Activated naive CD4-positive, alpha-beta T cell treated with anti-CD3 and anti-CD28 coated beads, Interleukin-2, amount 50 U/mL, for 72 hours (primary cell): ENCODE measurements around the gene AADAT. TPM values are rescaled to one million over a fixed set of nuclear protein-coding genes. Genes with fewer than 3 reads are reported as not detected.
"Not testable (repeated sequence)": the region's sequence is repeated elsewhere in the genome, so short reads cannot be mapped to it uniquely, and the experiment has no call there.

Experiments used
- ATAC-seq, 2 donors: fragments of 150-1000 bp; cut with Tn5 transposase; 2 replicates each; pipeline ENCODE4 v1.10.0; 2021; ENCODE audit warnings: mild to moderate bottlenecking in 2 of 2, moderate library complexity in 2 of 2
- DNase-seq, 2 donors: peaks; one replicate each; pipeline ENCODE4 v3.0.0; 2021 to 2022; ENCODE audit warnings: low spot score in 2 of 2
- H3K27ac Mint-ChIP-seq, 2 donors: one replicate each; pipeline ENCODE4 v1.8.0; 2022; ENCODE audit warnings: mild to moderate bottlenecking in 2 of 2, mixed read lengths in 2 of 2
- H3K36me3 Mint-ChIP-seq, 2 donors: one replicate each; pipeline ENCODE4 v1.8.0; 2022; ENCODE audit warnings: mixed read lengths in 2 of 2
- H3K9me3 Mint-ChIP-seq, 2 donors: one replicate each; pipeline ENCODE4 v1.8.0; 2022; ENCODE audit warnings: mixed read lengths in 2 of 2
- total RNA-seq, 2 donors: library from RNA; stranded (reverse); gene quantifications; one replicate each; pipeline ENCODE4 v1.2.3, GENCODE V29; 2022

AADAT gene
- total RNA-seq, 2 donors from 2014 or later = not detected

DNA sequence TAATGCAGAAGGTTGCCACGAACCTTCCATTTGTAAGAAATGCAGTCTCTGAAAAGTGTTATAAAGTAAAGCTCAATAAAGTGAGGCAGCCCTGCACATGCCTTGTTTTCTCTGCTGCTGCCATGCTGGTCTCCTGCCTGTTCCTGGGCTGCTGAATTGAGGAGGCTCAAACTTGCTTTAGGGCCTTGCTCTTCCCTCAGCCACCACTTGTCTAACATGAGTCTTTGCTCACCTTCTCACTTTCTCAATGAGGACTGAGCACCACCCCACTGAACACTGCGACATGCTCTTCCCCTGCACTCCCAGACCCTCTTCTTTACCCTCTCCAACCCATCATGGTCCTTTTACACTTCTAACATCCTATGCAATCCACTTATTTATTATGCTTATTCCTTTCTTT lies 38.4 kb downstream of the AADAT start:
- no peak for DNase-seq
- Mint-ChIP-seq H3K36me3 (no peaks in the 10 kb centered on the region), H3K27ac (no peak overlapping the region), H3K9me3 (no peaks in the 10 kb centered on the region)
- no peak for ATAC-seq

DNA sequence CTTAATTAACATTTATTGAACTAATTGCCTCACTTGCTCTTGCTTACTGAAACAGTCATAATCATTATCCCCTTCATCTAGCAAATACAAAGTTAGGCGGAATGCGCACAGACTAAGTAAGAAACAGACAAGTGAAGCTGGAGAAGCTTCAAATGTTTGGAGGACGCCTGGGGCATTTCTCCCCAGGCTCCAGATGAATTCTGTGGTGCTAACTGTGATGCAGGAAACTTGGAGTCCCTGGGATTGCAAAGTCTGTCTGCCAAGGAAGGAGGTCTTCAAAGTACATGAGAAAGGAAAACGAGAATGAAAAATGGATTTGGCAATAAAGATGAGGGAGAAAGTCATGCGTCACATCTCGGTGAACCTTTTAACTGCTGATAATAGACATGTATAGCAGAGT lies 40.0 kb downstream of the AADAT start:
- Mint-ChIP-seq H3K36me3 (no peaks in the 10 kb centered on the region), H3K9me3 (no peaks in the 10 kb centered on the region), H3K27ac (no peak overlapping the region)
- DNase-seq = no peak
- no peak for ATAC-seq

DNA sequence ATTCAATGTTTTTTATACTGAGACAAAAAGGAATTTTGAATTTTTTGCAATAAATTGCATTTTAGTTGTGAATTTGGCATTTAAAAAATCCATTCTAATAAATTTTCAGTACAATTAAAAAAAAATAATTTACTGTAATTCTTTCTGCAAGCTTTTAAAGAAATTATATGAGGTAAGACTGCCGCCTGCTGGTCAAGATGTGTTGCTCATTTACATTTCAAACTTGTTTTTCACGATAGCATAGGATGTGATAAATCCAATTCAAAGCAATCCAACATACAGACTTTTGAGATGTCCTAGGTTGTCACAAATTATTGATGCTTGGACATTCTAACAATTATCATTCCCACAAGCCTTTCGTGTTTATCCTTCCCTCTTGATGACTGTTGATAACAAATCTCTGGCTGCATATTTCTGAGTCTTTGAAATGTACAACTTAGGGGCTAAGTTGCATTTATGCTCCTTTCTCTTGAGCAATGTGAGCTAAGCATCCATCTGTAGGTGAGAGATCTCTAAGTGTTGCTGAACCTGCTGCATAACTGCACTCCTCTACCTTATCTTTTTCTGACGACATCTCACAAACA lies 41.9 kb downstream of the AADAT start:
- ATAC-seq = no peak
- no peak overlapping the region for H3K27ac Mint-ChIP-seq
- DNase-seq = peak in 1 of 2 donors; percentile 52
- no peaks in the 10 kb centered on the region for H3K9me3 Mint-ChIP-seq
- no peaks in the 10 kb centered on the region for H3K36me3 Mint-ChIP-seq

DNA sequence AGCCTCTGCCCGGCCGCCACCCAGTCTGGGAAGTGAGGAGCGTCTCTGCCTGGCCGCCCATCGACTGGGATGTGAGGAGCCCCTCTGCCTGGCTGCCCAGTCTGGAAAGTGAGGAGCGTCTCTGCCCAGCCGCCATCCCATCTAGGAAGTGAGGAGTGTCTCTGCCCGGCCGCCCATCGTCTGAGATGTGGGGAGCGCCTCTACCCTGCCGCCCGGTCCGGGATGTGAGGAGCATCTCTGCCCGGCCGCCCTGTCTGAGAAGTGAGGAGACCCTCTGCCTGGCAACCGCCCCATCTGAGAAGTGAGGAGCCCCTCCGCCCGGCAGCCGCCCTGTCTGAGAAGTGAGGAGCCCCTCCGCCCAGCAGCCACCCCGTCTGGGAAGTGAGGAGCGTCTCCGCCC lies 43.6 kb downstream of the AADAT start:
- H3K9me3 Mint-ChIP-seq, DNase-seq, H3K27ac Mint-ChIP-seq, H3K36me3 Mint-ChIP-seq, ATAC-seq: not testable (repeated sequence)

DNA sequence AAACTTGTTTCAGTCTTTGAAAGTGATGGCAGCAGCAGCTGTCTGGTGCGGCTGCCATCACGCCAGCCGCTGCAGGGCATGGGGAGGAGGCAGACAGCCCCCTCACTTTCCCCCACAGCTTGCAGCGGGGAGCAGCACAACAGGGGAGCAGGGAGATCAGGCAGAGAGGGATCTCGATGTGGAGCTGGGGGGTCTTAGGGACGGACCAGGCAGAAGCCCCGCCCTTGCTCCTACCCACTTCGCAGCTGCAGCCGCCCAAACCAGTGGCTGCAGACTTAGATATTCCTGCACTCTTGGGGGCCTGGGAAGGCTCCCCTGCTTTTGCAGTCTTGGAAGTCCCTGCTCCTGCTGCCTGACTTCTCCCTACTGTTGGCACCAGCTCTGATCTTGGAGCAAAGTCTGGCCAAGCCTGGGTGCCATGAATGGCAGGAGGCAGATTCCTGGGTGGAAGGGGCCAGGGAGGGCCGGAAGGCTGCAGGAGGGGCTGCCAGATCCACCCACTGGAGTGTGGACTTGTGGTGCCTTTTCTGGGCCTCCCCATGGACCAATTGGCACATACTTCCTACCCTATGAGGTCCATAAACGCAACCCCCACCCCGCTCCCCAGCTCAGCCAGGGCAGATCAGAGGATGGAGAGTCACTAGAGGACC lies 49.6 kb downstream of the AADAT start:
- no peak overlapping the region for H3K27ac Mint-ChIP-seq
- no peaks in the 10 kb centered on the region for H3K9me3 Mint-ChIP-seq
- DNase-seq (no peak), ATAC-seq (no peak)
- H3K36me3 Mint-ChIP-seq = no peaks in the 10 kb centered on the region

DNA sequence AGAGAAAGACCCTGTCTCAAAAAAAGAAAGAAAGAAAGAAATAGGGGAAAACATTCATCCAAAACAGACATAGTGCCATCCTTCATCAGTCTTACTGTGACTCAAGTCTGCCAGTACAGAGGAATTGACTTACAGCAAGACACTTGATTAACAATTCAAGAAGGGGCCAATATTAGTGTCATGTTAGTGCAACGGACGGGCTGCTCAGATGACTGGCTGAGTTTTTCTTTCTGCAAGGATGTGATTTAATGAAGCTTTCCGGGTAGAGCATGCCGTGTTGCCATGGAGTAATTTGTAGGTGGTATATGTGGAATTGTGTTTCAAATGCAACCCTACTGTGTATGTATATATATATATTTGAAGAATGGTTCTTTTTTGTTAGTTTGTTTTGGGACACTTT lies 51.0 kb downstream of the AADAT start:
- no peak for ATAC-seq
- DNase-seq = no peak
- no peaks in the 10 kb centered on the region for H3K9me3 Mint-ChIP-seq
- no peaks in the 10 kb centered on the region for H3K36me3 Mint-ChIP-seq
- no peak overlapping the region for H3K27ac Mint-ChIP-seq

DNA sequence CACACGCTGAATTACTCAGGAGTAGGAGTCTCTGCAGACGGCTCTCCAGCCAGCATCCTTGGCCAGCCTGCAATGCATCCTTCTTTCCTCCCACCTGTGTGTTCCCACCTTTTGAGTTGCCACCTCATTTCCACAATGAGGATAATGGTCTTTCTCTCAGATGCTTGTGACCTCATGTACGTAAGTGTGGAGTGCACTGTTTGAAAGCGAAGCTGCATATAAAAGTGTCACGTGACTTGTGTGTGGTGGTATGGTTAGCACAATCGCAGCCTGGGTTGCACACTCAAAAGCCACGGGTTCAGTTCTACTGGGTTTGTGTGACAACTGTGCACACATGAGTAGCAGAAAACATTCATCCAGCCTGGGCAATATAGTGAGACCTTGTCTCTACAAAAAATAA lies 51.5 kb downstream of the AADAT start:
- ATAC-seq (no peak), DNase-seq (no peak)
- no peak overlapping the region for H3K27ac Mint-ChIP-seq
- no peaks in the 10 kb centered on the region for H3K36me3 Mint-ChIP-seq
- no peaks in the 10 kb centered on the region for H3K9me3 Mint-ChIP-seq

DNA sequence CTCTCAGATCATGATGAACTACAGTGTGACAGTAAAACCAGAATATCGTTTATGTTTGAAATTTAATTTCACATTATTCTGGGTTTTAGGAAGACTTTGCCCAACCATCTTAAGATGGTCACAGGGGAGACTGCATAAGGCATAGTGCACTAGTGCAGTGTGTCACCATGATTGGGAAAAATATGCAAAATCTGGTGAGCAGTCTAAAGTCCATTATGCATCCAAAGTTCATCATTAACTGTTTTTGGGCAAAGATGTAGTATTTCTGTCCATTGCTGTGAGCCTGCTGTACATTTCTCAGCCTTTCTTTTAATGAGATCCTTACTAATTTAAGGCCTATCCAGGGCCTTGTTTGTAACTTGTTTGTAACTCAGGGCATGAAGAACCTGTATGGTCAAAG lies 52.3 kb downstream of the AADAT start:
- H3K36me3 Mint-ChIP-seq = no peaks in the 10 kb centered on the region
- no peaks in the 10 kb centered on the region for H3K9me3 Mint-ChIP-seq
- ATAC-seq (no peak), DNase-seq (no peak)
- no peak overlapping the region for H3K27ac Mint-ChIP-seq

DNA sequence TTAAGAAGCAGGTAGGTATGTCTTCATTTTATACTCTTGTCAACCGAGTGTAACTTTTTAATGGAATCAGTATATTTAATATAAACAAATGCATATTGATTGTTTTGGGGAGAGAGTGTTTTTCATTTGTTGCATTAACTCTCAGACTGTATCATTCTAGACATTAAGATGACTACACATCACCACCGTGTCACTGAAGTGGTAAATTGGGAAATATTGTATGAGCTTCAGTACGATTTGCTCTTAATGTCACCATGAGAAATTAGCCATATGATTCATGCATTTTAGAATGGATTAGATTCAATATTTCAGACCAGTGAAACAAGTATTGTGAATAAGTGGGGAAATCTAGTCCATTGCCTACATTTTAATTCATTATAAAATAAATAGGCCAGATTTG lies 53.9 kb downstream of the AADAT start:
- H3K9me3 Mint-ChIP-seq = no peaks in the 10 kb centered on the region
- no peaks in the 10 kb centered on the region for H3K36me3 Mint-ChIP-seq
- H3K27ac Mint-ChIP-seq = no peak overlapping the region
- DNase-seq = no peak
- ATAC-seq = no peak

DNA sequence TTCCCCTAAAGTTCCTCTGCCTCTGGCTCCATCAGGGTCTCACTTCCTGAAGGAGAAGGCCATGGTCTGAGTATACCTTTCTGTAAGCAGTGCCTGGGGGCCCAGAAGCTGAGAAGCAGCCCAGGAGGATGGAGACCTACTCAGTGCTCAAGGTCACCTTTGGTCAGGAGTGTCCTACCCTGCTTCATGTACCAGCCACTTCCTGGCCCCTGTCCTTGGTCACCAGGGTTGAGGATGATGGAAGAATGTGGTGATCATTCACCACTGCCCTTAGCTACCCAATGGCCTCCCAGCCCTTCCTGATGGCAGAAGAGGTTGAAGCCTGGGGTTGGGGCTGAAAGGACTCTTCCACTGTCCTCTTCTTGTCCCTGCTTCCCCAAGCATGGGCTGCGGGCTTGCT lies 54.5 kb downstream of the AADAT start:
- no peaks in the 10 kb centered on the region for H3K36me3 Mint-ChIP-seq
- DNase-seq = no peak
- no peaks in the 10 kb centered on the region for H3K9me3 Mint-ChIP-seq
- no peak for ATAC-seq
- no peak overlapping the region for H3K27ac Mint-ChIP-seq

DNA sequence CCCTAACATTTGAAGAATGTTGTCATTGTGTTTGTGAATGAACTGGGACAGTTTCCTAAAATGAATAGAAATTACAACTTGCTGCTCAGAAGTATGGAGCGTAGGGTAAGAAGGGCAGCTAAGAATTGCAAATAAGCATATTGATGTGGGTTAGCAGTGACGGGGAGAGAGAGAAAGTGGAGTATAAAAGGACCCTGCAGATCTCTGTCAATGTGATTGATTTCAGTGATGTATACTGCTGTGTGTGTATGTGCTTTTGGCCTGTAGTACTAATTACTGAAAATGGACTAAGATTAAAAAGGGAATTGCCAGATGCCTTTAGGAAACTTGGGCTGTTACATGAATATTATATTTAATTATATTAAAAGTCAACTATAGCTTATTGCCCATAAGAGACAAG lies 55.8 kb downstream of the AADAT start:
- no peaks in the 10 kb centered on the region for H3K36me3 Mint-ChIP-seq
- H3K9me3 Mint-ChIP-seq = no peaks in the 10 kb centered on the region
- H3K27ac Mint-ChIP-seq = no peak overlapping the region
- ATAC-seq = no peak
- no peak for DNase-seq

DNA sequence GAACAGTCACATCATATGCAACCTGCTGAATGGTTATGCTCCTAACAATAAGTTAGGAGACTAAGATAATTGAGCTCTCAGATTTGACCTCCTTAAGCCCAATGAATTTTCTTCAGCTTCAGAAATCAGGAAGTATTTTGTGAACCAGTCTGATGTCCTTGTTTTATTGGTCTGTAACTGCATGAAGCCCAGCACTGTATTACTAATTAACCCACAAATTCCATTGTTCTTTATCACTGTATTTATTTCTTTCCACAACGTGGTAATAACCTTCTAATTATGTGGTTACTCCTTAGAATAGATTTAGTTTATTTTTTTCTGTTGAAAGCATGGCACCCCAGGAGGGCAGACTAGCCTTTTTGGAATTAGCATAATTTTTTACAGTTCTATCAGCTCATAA lies 59.6 kb downstream of the AADAT start:
- H3K36me3 Mint-ChIP-seq = peaks cover 10 to 11% of the 10 kb centered on the region in 2 donors
- ATAC-seq (no peak), DNase-seq (no peak)
- no peaks in the 10 kb centered on the region for H3K9me3 Mint-ChIP-seq
- no peak overlapping the region for H3K27ac Mint-ChIP-seq

DNA sequence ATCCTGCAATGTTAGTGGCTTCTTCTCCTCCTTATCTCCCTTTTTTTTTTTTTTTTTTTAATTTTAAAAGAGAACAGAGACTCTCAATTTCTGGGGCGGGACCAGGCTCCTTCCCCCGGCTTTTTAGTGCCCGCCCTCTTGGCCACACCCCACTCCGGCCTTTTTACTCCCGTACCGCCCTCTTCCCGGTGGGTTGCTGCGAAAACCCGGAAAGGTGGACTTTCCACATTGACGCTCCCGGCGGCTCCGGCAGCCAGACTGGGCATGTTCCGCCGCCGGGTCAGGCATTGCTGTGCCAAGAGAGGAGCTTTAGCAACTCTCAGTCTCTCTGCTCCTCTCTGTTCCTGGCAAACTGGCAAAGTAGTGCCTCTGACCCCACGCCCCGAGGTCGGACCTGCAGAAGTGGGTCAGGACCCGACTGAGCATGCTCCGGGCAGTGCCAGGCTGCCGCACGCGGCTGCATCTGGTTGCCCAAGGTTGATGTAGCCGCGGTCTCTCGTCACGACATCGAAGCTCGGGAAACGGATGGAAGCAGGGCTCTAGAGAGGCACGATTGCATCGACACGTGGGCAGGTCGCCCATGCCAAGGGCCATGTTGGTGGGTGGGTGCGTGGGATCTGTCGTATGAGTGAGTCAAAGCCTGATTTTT lies 62.5 kb downstream of the AADAT start:
- ATAC-seq (peak; percentile 60 to 75), DNase-seq (peak; percentile 84 to 90)
- H3K9me3 Mint-ChIP-seq = no peaks in the 10 kb centered on the region
- peak overlapping the region; percentile 82 to 98 for H3K27ac Mint-ChIP-seq
- peaks cover 10 to 11% of the 10 kb centered on the region in 2 donors for H3K36me3 Mint-ChIP-seq

DNA sequence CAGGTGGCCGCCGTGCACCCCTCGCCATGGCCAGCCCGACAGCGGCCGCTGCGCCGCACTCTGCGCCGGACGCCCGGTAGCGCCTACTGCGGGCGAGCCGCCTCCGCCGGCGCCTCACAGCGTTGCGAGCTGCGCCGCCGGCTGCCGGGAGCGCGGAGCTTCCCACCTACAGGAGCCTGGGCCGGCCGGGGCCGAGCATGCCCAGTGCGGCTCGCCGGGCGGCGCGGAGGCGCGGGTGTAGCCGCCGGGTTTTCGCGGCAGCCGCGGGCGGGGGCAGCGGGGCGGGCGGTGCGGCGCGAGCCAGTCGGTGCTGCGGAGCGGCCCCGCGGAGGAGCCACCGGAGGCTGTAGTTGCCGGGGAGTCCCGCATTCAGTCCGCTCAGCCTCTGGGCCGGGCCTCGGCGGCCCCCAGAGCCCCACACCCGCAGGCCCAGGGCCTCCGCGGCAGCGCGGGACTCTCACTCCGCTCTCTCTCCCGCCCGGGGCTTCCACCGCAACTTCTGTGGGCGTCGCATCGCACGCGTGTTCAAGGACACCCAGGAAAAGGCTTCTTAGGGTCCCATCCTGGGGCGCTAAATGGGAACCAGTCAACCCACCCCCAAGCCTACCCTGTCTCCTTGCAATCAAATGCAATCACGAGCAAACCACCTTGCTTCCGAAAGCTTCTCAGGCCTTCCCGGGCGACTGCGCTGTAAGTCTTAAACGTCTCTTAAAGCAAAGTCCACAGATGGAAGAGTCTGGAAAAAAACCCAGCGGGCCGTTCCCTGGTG lies 63.3 kb downstream of the AADAT start, which contains the start of gene MFAP3L:
MFAP3L (minus strand) TSS at position 143 of the 769 bp plus-strand sequence. CDS start 20,518 bp downstream, outside the sequence.
- Mint-ChIP-seq H3K36me3 (peaks cover 10 to 11% of the 10 kb centered on the region in 2 donors), H3K27ac (peak within 1 kb of the TSS; percentile 82 to 98), H3K9me3 (no peaks in the 10 kb centered on the region)
- ATAC-seq = peak; percentile 85 to 88
- peak; percentile 86 to 88 for DNase-seq

DNA sequence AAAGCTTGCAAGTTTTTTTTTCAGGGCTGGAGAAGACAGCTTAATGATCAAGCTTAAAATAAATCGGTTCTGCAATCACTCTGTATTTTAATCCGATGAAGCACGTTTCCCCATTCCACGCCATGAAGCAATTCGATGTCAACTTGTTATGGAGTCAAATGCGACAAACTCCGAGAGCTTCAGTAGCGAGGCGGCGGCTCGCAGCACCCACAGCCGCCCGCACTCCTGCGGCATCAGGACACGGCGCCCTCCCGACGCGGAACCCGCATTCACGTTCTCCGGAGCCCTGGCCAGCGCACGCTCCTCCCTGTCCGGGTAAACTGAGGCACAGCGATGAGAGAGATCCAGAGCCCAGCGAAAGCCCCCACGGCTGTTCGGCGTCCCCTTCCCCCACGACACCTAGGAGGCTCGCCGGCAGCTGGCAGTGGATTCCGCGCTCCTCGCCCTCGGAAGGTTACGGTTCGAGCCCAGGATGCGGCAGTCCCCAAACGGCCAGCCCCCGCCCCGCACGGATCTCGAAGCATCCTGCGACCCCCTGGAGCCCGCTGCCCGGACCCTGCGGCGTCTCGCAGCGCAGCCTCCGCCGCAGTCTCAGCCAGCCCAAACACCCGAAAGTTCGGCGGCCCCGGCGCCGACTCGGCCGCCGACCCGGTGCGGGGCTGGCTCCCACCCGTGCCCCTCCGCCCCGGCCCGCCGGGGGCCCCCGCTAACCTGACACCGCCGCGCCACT lies 64.1 kb downstream of the AADAT start:
- Mint-ChIP-seq H3K36me3 (peaks cover 10 to 11% of the 10 kb centered on the region in 2 donors), H3K27ac (peak overlapping the region in 1 of 2 donors; percentile 81), H3K9me3 (no peaks in the 10 kb centered on the region)
- ATAC-seq (no peak), DNase-seq (peak in 1 of 2 donors; percentile 5)

DNA sequence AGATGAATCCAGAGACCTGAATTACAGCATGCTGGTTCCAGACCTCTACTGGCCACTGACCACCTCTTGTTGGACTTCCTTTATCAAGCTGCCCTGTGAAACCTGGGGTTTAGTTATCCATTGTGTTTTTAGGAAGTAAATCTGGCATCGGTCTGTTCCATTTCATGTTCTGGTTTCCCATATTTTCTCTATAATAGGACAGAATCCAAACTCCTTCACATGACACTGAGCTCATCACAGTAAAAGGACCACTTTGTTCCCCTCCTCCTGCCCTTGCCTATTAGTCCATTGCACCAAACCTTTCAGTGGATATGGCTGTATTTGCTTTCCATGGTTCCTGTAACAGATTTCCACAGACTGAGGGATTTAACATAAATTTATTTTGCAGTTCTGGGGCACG lies 67.5 kb downstream of the AADAT start:
- Mint-ChIP-seq H3K9me3 (no peaks in the 10 kb centered on the region), H3K27ac (no peak overlapping the region), H3K36me3 (peaks cover under 1 to 6% of the 10 kb centered on the region in 2 donors)
- DNase-seq = no peak
- no peak for ATAC-seq
